Chondrocyte (in vitro differentiated cells): ENCODE results near the gene MAP3K5. TPM values are rescaled to one million over a fixed set of nuclear protein-coding genes. Genes with fewer than 3 reads are reported as not detected.

Experiments used
- DNase-seq: peaks from one replicate; pipeline ENCODE4 v3.0.0; 2021; ENCODE audit warnings: mixed read lengths, low spot score
- H3K27ac Mint-ChIP-seq: one replicate; pipeline ENCODE4 v1.8.0; 2021; ENCODE audit warnings: mild to moderate bottlenecking, moderate library complexity, mixed read lengths; ENCODE audit not compliant: unreplicated experiment
- H3K27me3 Mint-ChIP-seq: 2 replicates; pipeline ENCODE4 v1.8.0; 2021; ENCODE audit warnings: low read depth, mixed read lengths
- H3K36me3 Mint-ChIP-seq: 2 replicates; pipeline ENCODE4 v1.8.0; 2021; ENCODE audit warnings: low read depth, mixed read lengths
- H3K4me1 Mint-ChIP-seq: 2 replicates; pipeline ENCODE4 v1.8.0; 2021; ENCODE audit warnings: low read depth, mild to moderate bottlenecking, mixed read lengths
- H3K4me3 Mint-ChIP-seq: one replicate; pipeline ENCODE4 v1.8.0; 2021; ENCODE audit warnings: mild to moderate bottlenecking, moderate library complexity, mixed read lengths; ENCODE audit not compliant: unreplicated experiment
- H3K9me3 Mint-ChIP-seq: 2 replicates; pipeline ENCODE4 v1.8.0; 2021; ENCODE audit warnings: low read depth, mixed read lengths
- CTCF ChIP-seq: fragments of 200-600 bp; sonication (generic); IDR thresholded peaks from 2 replicates; pipeline ENCODE4 v1.5.0; 2021; ENCODE audit warnings: antibody characterized with exemption, mild to moderate bottlenecking, moderate library complexity
- total RNA-seq: library from RNA; stranded (reverse); gene quantifications from 3 replicates; pipeline ENCODE4 v1.2.1, GENCODE V29; 2021

Gene MAP3K5
- total RNA-seq, 1 donor from 2014 or later = 4.6 TPM

- no peaks in the 10 kb centered on the region for H3K9me3 Mint-ChIP-seq
- H3K4me1 Mint-ChIP-seq = peaks cover 10% of the 10 kb centered on the region
- no peak for TF ChIP-seq CTCF
- no peak overlapping the region for H3K4me3 Mint-ChIP-seq
- DNase-seq = no peak
- H3K36me3 Mint-ChIP-seq = no peaks in the 10 kb centered on the region
- H3K27me3 Mint-ChIP-seq = no peaks in the 10 kb centered on the region
- no peak overlapping the region for H3K27ac Mint-ChIP-seq
Observed at GRCh38 chr6:136753624-136754023, 38.7 kb downstream of the MAP3K5 start.

GRCh38 chr6:136752554-136752953 is 39.7 kb downstream of the MAP3K5 start:
- H3K4me3 Mint-ChIP-seq = no peak overlapping the region
- no peak for TF ChIP-seq CTCF
- H3K27ac Mint-ChIP-seq = no peak overlapping the region
- H3K4me1 Mint-ChIP-seq = peaks cover 10% of the 10 kb centered on the region
- no peaks in the 10 kb centered on the region for H3K27me3 Mint-ChIP-seq
- H3K9me3 Mint-ChIP-seq = no peaks in the 10 kb centered on the region
- no peaks in the 10 kb centered on the region for H3K36me3 Mint-ChIP-seq
- DNase-seq = no peak

- Mint-ChIP-seq H3K27me3 (no peaks in the 10 kb centered on the region), H3K4me1 (peaks cover 6% of the 10 kb centered on the region), H3K9me3 (no peaks in the 10 kb centered on the region), H3K27ac (no peak overlapping the region), H3K36me3 (no peaks in the 10 kb centered on the region), H3K4me3 (no peak overlapping the region)
- TF ChIP-seq CTCF = no peak
- DNase-seq = no peak
Observed at GRCh38 chr6:136751991-136752390, 40.3 kb downstream of the MAP3K5 start.

GRCh38 chr6:136751522-136751956 is 40.7 kb downstream of the MAP3K5 start:
- no peak for DNase-seq
- H3K27ac Mint-ChIP-seq = no peak overlapping the region
- TF ChIP-seq CTCF = no peak
- no peak overlapping the region for H3K4me3 Mint-ChIP-seq
- no peaks in the 10 kb centered on the region for H3K9me3 Mint-ChIP-seq
- H3K36me3 Mint-ChIP-seq = no peaks in the 10 kb centered on the region
- no peaks in the 10 kb centered on the region for H3K27me3 Mint-ChIP-seq
- H3K4me1 Mint-ChIP-seq = peaks cover 6% of the 10 kb centered on the region

- no peak overlapping the region for H3K4me3 Mint-ChIP-seq
- no peak for DNase-seq
- no peak for TF ChIP-seq CTCF
- H3K4me1 Mint-ChIP-seq = peaks cover 6% of the 10 kb centered on the region
- no peaks in the 10 kb centered on the region for H3K9me3 Mint-ChIP-seq
- no peaks in the 10 kb centered on the region for H3K27me3 Mint-ChIP-seq
- no peak overlapping the region for H3K27ac Mint-ChIP-seq
- H3K36me3 Mint-ChIP-seq = no peaks in the 10 kb centered on the region
Observed at GRCh38 chr6:136750696-136751521, 41.4 kb downstream of the MAP3K5 start.
